AG09309 (cell line): ENCODE measurements around the gene TMEM266.

ENCODE experiments used
- DNase-seq: peaks from one replicate; pipeline ENCODE4 v3.0.0-alpha.2; 2010; ENCODE audit warnings: low read depth
- H3K4me3 ChIP-seq: 2 replicates; pipeline ENCODE4 v1.5.1; 2011; ENCODE audit warnings: mild to moderate bottlenecking, low read depth, low read length, moderate library complexity; ENCODE audit not compliant: control insufficient read depth
- TF ChIP-seq, protein P1 (sequence below): IDR thresholded peaks from 2 replicates; pipeline ENCODE4 v1.5.1; 2011; ENCODE audit warnings: mild to moderate bottlenecking, low read depth, low read length, inconsistent platforms; ENCODE audit not compliant: insufficient read depth, control insufficient read depth; ENCODE audit errors: missing control alignments

Gene TMEM266

DNA sequence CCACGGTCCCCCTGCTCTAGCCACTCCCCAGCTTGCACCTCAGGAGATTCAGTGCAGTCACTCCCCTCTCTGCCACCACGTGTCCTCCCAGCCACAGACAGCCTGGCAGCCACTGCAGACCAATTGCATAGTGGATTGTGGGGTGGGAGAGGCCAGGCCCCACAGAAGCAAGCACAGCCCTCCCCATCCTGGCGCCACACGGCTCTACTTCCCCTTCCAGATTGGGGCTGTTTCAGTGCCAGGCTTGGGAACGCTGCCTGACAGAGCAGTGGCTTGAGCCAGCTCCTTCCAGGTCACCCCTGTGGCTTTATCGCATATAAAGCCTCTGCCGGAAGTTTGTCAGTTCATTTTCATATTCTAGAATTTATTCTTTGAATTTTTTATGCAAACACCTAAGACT is 90.7 kb downstream of the TMEM266 start:
- H3K4me3 ChIP-seq = no peak overlapping the region
- DNase-seq = no peak
- TF ChIP-seq, protein P1, sequence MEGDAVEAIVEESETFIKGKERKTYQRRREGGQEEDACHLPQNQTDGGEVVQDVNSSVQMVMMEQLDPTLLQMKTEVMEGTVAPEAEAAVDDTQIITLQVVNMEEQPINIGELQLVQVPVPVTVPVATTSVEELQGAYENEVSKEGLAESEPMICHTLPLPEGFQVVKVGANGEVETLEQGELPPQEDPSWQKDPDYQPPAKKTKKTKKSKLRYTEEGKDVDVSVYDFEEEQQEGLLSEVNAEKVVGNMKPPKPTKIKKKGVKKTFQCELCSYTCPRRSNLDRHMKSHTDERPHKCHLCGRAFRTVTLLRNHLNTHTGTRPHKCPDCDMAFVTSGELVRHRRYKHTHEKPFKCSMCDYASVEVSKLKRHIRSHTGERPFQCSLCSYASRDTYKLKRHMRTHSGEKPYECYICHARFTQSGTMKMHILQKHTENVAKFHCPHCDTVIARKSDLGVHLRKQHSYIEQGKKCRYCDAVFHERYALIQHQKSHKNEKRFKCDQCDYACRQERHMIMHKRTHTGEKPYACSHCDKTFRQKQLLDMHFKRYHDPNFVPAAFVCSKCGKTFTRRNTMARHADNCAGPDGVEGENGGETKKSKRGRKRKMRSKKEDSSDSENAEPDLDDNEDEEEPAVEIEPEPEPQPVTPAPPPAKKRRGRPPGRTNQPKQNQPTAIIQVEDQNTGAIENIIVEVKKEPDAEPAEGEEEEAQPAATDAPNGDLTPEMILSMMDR = no peak

GRCh38 chr15:76150971-76151598 is 91.3 kb downstream of the TMEM266 start:
- peak; percentile 68 for DNase-seq
- H3K4me3 ChIP-seq = no peak overlapping the region
- TF ChIP-seq, protein P1 = peak; percentile 88

DNA sequence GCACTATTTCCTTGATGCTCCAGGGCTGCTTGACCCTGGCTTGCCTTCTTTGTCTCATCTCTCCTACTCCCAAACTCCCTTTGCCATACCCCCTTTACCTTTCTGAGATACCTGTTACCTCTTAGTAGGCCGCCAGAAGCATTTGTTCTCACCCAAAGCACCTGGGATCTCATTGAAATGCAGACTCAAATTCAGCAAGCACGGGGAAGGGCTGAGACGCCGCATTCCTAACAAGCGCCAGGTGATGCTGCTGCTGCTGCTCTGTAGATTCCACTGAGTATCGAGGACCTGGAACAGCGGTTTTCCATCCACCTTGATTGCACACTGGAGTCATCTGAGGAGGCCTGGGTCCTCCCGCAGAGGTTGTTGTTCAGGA is 91.8 kb downstream of the TMEM266 start:
- TF ChIP-seq, protein P1 = no peak
- no peak for DNase-seq
- H3K4me3 ChIP-seq = no peak overlapping the region

- TF ChIP-seq, protein P1 = no peak
- no peak overlapping the region for H3K4me3 ChIP-seq
- no peak for DNase-seq
These were observed 92.4 kb downstream of the TMEM266 start for GRCh38 chr15:76152197-76152596.

GRCh38 chr15:76153241-76154197 is 93.7 kb downstream of the TMEM266 start:
- no peak for DNase-seq
- H3K4me3 ChIP-seq = no peak overlapping the region
- TF ChIP-seq, protein P1 = no peak

GRCh38 chr15:76155731-76156130 is 95.9 kb downstream of the TMEM266 start:
- no peak overlapping the region for H3K4me3 ChIP-seq
- TF ChIP-seq, protein P1 = no peak
- peak; percentile 88 for DNase-seq
